ENCODE measurements around the gene FREM2.

GRCh38 chr13:38775085-38775484 lies 88.2 kb downstream of the FREM2 start:
- TF ChIP-seq CTCF (IDR thresholded peaks at IDR 0.05) (no peak), CHD2 (IDR thresholded peaks at IDR 0.05; ENCODE audit: low read length, partially characterized antibody) (no peak), RAD21 (IDR thresholded peaks at IDR 0.05; ENCODE audit: low read length) (no peak), EP300 (IDR thresholded peaks at IDR 0.05; ENCODE audit: borderline replicate concordance in 1 of 2, low read depth in 1 of 2, low read length in 1 of 2) (no peak), SIN3A (IDR thresholded peaks at IDR 0.05; ENCODE audit: borderline replicate concordance, low read depth, low read length) (no peak), USF2 (IDR thresholded peaks at IDR 0.05; ENCODE audit: borderline replicate concordance, low read depth, low read length) (no peak), POLR2AphosphoS5 (IDR thresholded peaks at IDR 0.05; ENCODE audit: low read depth, low read length) (no peak), NFIC (IDR thresholded peaks at IDR 0.05; ENCODE audit: borderline replicate concordance) (no peak), RFX5 (IDR thresholded peaks at IDR 0.05; ENCODE audit: low read length) (no peak), YY1 (IDR thresholded peaks at IDR 0.05; ENCODE audit: low read depth) (no peak), EZH2phosphoT487 (IDR thresholded peaks at IDR 0.05; ENCODE audit: borderline replicate concordance, low read depth) (no peak), MAX (IDR thresholded peaks at IDR 0.05; ENCODE audit: low read depth) (no peak)
- TF ChIP-seq, protein P1, sequence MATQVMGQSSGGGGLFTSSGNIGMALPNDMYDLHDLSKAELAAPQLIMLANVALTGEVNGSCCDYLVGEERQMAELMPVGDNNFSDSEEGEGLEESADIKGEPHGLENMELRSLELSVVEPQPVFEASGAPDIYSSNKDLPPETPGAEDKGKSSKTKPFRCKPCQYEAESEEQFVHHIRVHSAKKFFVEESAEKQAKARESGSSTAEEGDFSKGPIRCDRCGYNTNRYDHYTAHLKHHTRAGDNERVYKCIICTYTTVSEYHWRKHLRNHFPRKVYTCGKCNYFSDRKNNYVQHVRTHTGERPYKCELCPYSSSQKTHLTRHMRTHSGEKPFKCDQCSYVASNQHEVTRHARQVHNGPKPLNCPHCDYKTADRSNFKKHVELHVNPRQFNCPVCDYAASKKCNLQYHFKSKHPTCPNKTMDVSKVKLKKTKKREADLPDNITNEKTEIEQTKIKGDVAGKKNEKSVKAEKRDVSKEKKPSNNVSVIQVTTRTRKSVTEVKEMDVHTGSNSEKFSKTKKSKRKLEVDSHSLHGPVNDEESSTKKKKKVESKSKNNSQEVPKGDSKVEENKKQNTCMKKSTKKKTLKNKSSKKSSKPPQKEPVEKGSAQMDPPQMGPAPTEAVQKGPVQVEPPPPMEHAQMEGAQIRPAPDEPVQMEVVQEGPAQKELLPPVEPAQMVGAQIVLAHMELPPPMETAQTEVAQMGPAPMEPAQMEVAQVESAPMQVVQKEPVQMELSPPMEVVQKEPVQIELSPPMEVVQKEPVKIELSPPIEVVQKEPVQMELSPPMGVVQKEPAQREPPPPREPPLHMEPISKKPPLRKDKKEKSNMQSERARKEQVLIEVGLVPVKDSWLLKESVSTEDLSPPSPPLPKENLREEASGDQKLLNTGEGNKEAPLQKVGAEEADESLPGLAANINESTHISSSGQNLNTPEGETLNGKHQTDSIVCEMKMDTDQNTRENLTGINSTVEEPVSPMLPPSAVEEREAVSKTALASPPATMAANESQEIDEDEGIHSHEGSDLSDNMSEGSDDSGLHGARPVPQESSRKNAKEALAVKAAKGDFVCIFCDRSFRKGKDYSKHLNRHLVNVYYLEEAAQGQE (IDR thresholded peaks at IDR 0.05; ENCODE audit: low read depth, low read length) = no peak
- TF ChIP-seq, protein P2, sequence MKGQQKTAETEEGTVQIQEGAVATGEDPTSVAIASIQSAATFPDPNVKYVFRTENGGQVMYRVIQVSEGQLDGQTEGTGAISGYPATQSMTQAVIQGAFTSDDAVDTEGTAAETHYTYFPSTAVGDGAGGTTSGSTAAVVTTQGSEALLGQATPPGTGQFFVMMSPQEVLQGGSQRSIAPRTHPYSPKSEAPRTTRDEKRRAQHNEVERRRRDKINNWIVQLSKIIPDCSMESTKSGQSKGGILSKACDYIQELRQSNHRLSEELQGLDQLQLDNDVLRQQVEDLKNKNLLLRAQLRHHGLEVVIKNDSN (IDR thresholded peaks at IDR 0.05; ENCODE audit: borderline replicate concordance, low read depth) = no peak
